ENCODE measurements around the gene FAM72A.
"Not testable (repeated sequence)": the region's sequence is repeated elsewhere in the genome, so short reads cannot be mapped to it uniquely, and the experiment has no call there.

- not testable (repeated sequence) for TF ChIP-seq CTCF (IDR thresholded peaks at IDR 0.05; ENCODE audit: extremely low read depth in 1 of 2, insufficient read depth in 1 of 2, low read depth in 1 of 2, low read length in 2 of 2); POLR2AphosphoS5 (IDR thresholded peaks at IDR 0.05; ENCODE audit: insufficient read depth, low read depth, low read length); MAX (IDR thresholded peaks at IDR 0.05; ENCODE audit: insufficient read depth, insufficient read length); EZH2 (IDR thresholded peaks at IDR 0.05; ENCODE audit: borderline replicate concordance, low read depth, low read length, severe bottlenecking); JUN (IDR thresholded peaks at IDR 0.05; ENCODE audit: borderline replicate concordance, insufficient read depth, insufficient read length, low read depth); POLR2A (IDR thresholded peaks at IDR 0.05; ENCODE audit: low read depth, low read length); MYC (IDR thresholded peaks at IDR 0.05; ENCODE audit: low read depth, low read length); FOS (IDR thresholded peaks at IDR 0.05; ENCODE audit: borderline replicate concordance, insufficient read depth, low read length)
These were observed 15.6 kb upstream of the FAM72A start for GRCh38 chr1:206218285-206218684.
